Naive thymus-derived CD8-positive, alpha-beta T cell (primary cell): ENCODE data around the gene PELI1. TPM values are rescaled to one million over a fixed set of nuclear protein-coding genes. Genes with fewer than 3 reads are reported as not detected.

Source experiments
- ATAC-seq, 2 donors: fragments of 150-1000 bp; cut with Tn5 transposase in 1 of 2; sonication (Bioruptor Pico), chemical (Tn5 transposase) in 1 of 2; 1 replicate in 1 of 2; 2 replicates in 1 of 2; pipeline ENCODE4 v1.10.0; 2021; ENCODE audit warnings: mild to moderate bottlenecking in 2 of 2, moderate library complexity in 2 of 2
- POLR2A ChIA-PET: fragments of 350-600 bp; sonication (Branson Sonifier 250); formaldehyde crosslinking; loops from one replicate; lab custom pipeline; 2021; ENCODE audit warnings: antibody characterized with exemption; lab: Charles Lee
- DNase-seq, 10 donors: peaks; one replicate each; pipeline versions ENCODE4 v3.0.0 to v3.0.0-alpha.2; 2020 to 2022
- H3K27ac Mint-ChIP-seq, 10 donors: one replicate each; pipeline ENCODE4 v1.8.0; 2020 to 2022; ENCODE audit warnings: mild to moderate bottlenecking in 10 of 10, mixed read lengths in 10 of 10, moderate library complexity in 4 of 10, inconsistent platforms in 1 of 10
- H3K27me3 Mint-ChIP-seq, 5 donors: one replicate each; pipeline ENCODE4 v1.8.0; 2021 to 2022; ENCODE audit warnings: mixed read lengths in 5 of 5
- H3K36me3 Mint-ChIP-seq, 3 donors: one replicate each; pipeline ENCODE4 v1.8.0; 2020 to 2022; ENCODE audit warnings: mixed read lengths in 3 of 3, mild to moderate bottlenecking in 2 of 3, inconsistent platforms in 1 of 3
- H3K4me1 Mint-ChIP-seq, 4 donors: one replicate each; pipeline ENCODE4 v1.8.0; 2021 to 2022; ENCODE audit warnings: mixed read lengths in 4 of 4
- H3K4me3 Mint-ChIP-seq, 10 donors: one replicate each; pipeline ENCODE4 v1.8.0; 2020 to 2022; ENCODE audit warnings: mild to moderate bottlenecking in 10 of 10, mixed read lengths in 10 of 10, moderate library complexity in 6 of 10, inconsistent platforms in 1 of 10
- H3K9me3 Mint-ChIP-seq, 9 donors: one replicate each; pipeline ENCODE4 v1.8.0; 2020 to 2022; ENCODE audit warnings: mixed read lengths in 9 of 9, mild to moderate bottlenecking in 3 of 9, inconsistent platforms in 1 of 9, moderate library complexity in 1 of 9
- polyA plus RNA-seq, 3 donors: library from polyadenylated mRNA; unstranded; fragments of 300-500 nt; fragmentation: Illumina TruSeq; gene quantifications; one replicate each; pipeline ENCODE4 v1.2.3, GENCODE V29; 2021
- total RNA-seq, 8 experiments: library from RNA in 2 of 8; stranded (reverse) in 2 of 8; gene quantifications; one replicate each; pipeline ENCODE4 v1.2.3 and lab custom pipeline; 2021 to 2026

Gene PELI1, protein sequence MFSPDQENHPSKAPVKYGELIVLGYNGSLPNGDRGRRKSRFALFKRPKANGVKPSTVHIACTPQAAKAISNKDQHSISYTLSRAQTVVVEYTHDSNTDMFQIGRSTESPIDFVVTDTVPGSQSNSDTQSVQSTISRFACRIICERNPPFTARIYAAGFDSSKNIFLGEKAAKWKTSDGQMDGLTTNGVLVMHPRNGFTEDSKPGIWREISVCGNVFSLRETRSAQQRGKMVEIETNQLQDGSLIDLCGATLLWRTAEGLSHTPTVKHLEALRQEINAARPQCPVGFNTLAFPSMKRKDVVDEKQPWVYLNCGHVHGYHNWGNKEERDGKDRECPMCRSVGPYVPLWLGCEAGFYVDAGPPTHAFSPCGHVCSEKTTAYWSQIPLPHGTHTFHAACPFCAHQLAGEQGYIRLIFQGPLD
- total RNA-seq = 10 to 100 TPM; 26.9 to 27.8 TPM
- polyA plus RNA-seq = 1 to 10 TPM; 4.7 to 5.8 (median 5.3) TPM
- 69.4 to 199 (median 99.9) reads per million in 6 experiments for total RNA-seq (lab: John Stamatoyannopoulos, UW)

DNA sequence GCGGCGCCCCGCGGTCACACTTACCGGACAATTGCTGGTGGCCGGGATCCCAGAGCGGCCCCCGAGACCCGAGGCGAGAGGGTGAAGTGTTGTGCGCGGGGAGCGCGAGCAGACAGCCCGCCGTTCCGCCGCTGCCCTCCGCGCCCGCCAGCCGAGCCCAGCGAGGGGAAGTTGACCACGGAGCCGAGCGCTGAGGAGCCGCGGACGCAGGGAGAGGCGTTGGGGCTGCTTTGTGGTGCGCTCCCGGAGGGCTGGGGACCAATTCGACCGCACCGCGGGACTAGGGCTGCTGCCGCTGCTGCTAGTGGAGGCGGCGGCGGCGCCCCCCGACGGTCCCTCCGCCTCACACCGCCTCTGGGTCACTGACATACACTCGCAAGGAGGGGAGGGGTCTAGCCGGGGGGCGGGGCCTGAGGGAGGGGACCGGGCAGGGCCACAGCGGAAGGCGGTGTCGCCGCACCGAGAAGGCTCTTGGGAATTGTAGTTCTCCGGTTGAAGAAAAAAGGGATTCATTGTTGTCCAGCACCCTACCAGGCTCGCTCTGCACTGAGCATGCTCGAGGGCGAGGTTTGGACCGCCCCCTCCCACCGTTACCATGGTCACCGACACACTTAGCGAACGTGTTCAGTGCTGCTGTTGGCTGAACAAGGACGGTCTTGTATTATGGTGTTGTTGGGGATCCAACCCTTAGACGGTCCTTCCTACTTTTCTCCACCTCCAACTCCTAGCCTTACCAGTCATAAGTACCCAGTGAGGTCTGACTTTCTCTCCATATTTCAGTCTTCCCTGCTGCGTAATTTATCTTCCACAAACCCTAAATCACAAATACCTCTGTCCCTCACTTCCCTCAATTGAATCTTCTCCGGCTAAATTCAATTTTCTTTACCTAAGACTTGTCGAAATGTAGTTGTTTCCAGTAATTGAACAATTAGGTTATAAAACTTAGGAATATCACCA lies at the start of gene PELI1:
Gene PELI1 (minus strand): TSS at position 364 of the 957 bp plus-strand sequence. CDS start 36,110 bp downstream, outside the sequence.
- H3K4me1 Mint-ChIP-seq = peaks cover 12 to 31% (median 31%) of the 10 kb centered on the region in 4 donors
- ATAC-seq (peak; percentile 88 to 89), DNase-seq (peak; percentile 82 to 97 (median 90))
- peaks cover 0 to 5% (median 0%) of the 10 kb centered on the region in 3 donors for H3K36me3 Mint-ChIP-seq
- peak within 1 kb of the TSS; percentile 89 to 99 (median 96) for H3K4me3 Mint-ChIP-seq
- POLR2A ChIA-PET = interaction anchor here (0.5 to 2.9 kb wide), 5 partner anchors 10 to 309 kb away, joined by 3 to 22 read pairs (median 4); no protein-coding TSS in a partner anchor
- H3K9me3 Mint-ChIP-seq = no peaks in the 10 kb centered on the region
- H3K27ac Mint-ChIP-seq = peak within 1 kb of the TSS; percentile 93 to 98 (median 97)
- no peaks in the 10 kb centered on the region for H3K27me3 Mint-ChIP-seq

DNA sequence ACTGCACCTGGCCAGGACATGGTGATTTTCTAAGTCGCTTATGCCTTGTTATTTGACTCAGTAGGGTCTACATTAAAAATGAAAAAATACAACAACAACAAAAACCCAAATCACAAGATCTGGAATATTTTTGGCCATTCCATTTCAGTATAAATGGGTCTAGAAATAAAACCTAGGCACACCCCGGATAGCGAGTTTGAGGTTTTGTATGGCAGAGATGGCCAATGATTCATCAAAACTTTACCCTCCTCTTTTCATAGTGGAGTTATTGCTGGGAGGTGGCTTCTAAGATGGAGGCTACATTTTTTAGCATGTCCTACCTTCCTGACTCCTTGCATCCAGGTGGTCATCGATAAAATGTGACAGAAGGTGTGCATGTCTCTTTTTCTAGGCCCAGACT lies 49.3 kb upstream of the PELI1 start:
- H3K9me3 Mint-ChIP-seq = no peaks in the 10 kb centered on the region
- DNase-seq = no peak
- no peaks in the 10 kb centered on the region for H3K36me3 Mint-ChIP-seq
- H3K4me1 Mint-ChIP-seq = peaks cover 0 to 21% (median under 1%) of the 10 kb centered on the region in 4 donors
- H3K4me3 Mint-ChIP-seq = no peak overlapping the region
- ATAC-seq = no peak
- peaks cover 0 to 5% (median 0%) of the 10 kb centered on the region in 5 donors for H3K27me3 Mint-ChIP-seq
- H3K27ac Mint-ChIP-seq = no peak overlapping the region
- POLR2A ChIA-PET = no interaction called here

DNA sequence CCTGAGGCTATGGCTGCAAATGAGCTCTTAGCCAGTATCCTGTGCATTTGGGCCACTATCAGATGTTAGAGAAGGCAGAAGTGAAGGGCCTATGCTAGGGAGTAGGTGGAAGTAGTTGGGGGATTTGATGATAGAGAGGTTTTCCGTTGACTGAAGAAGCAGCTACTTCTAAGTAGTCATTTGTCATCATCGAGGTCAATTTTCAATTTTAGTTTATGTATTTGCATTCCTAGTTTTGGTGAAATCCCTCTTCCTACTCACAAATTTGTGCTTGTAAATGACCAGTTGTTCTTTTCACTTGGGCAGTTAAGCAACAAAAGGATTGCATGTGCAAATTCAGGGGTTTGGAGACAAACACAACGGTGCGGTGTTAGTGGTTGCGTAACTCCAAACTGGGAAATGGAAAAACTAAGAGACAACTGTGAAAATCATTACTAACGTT lies 48.5 kb upstream of the PELI1 start:
- POLR2A ChIA-PET = interaction anchor here (0.6 kb wide), 1 partner anchor 47 kb away, joined by 3 read pairs; no protein-coding TSS in a partner anchor
- no peak for ATAC-seq
- peaks cover 0 to 5% (median 0%) of the 10 kb centered on the region in 5 donors for H3K27me3 Mint-ChIP-seq
- H3K4me1 Mint-ChIP-seq = peaks cover 0 to 21% (median 2%) of the 10 kb centered on the region in 4 donors
- H3K27ac Mint-ChIP-seq = peak overlapping the region in 1 of 10 donors; percentile 39
- DNase-seq = no peak
- H3K4me3 Mint-ChIP-seq = no peak overlapping the region
- H3K9me3 Mint-ChIP-seq = no peaks in the 10 kb centered on the region
- H3K36me3 Mint-ChIP-seq = no peaks in the 10 kb centered on the region

DNA sequence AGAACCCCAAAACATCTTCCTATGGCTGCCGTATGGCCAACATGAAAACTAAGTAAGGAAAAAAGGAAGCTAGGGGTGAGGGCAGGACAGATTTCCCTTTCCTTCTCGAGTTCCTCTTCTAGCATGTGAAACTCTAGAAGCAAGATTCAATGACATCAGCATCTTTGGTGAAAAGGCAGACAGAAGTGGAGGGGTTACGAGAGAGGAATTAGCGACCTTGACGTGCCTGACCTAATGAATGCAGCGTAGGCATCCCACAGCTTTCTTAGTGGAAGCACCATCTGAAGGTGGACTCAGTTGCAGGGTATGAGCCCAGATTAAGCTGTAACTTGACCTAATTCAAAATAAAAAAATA lies 47.9 kb upstream of the PELI1 start:
- ATAC-seq = no peak
- Mint-ChIP-seq H3K27me3 (peaks cover 0 to 5% (median 0%) of the 10 kb centered on the region in 5 donors), H3K27ac (peak overlapping the region in 1 of 10 donors; percentile 39), H3K4me3 (no peak overlapping the region), H3K4me1 (peaks cover 0 to 21% (median 3%) of the 10 kb centered on the region in 4 donors), H3K9me3 (no peaks in the 10 kb centered on the region), H3K36me3 (no peaks in the 10 kb centered on the region)
- no peak for DNase-seq
- POLR2A ChIA-PET = interaction anchor here (0.6 kb wide), 1 partner anchor 47 kb away, joined by 3 read pairs; no protein-coding TSS in a partner anchor

DNA sequence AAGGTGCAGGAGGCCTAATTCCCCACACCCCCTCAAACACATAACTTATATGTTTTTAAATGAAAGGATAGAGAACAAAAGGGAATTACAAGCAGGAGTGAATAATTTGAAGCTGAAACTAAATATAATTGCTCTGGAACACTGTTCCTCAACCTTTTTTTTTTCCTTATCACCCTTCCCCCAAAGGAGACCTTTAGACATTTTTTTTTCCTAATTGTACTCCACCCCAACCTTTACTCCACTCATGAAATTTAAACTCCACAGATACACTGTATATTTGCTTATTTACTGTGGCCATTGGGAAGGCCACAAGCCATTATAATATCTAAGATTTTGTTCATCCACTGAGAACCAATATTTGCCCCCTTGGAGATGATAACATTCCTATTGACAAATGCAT lies 45.4 kb upstream of the PELI1 start:
- Mint-ChIP-seq H3K27ac (peak overlapping the region in 1 of 10 donors; percentile 61), H3K27me3 (peaks cover 0 to 5% (median 2%) of the 10 kb centered on the region in 5 donors), H3K9me3 (no peaks in the 10 kb centered on the region), H3K4me3 (no peak overlapping the region), H3K4me1 (peaks cover 0 to 28% (median 3%) of the 10 kb centered on the region in 4 donors), H3K36me3 (no peaks in the 10 kb centered on the region)
- POLR2A ChIA-PET = no interaction called here
- ATAC-seq (no peak), DNase-seq (no peak)

DNA sequence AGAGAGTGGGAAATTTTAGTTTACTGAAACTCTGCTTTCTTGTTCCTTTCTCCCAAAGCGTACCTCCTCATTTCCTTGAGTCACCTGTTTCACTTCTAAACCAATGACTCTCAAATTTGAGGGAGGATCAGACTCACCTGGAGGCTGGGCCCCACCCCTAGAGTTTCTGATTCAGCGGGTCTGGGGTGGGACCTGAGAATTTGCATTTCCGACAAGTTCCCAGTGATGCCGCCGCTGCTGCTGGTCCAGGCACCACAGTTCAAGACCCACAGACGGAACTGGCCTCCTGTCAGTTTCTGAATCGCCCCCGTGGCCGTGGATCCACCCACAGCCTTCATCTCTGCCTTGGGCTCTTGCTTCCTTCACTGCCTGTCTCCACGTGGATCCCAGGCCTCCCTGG lies 44.9 kb upstream of the PELI1 start:
- Mint-ChIP-seq H3K27ac (peak overlapping the region in 1 of 10 donors; percentile 61), H3K27me3 (peaks cover 0 to 5% (median 2%) of the 10 kb centered on the region in 5 donors), H3K36me3 (no peaks in the 10 kb centered on the region), H3K4me3 (no peak overlapping the region), H3K4me1 (peaks cover 0 to 28% (median 3%) of the 10 kb centered on the region in 4 donors), H3K9me3 (no peaks in the 10 kb centered on the region)
- ATAC-seq = no peak
- DNase-seq = no peak
- POLR2A ChIA-PET = no interaction called here

DNA sequence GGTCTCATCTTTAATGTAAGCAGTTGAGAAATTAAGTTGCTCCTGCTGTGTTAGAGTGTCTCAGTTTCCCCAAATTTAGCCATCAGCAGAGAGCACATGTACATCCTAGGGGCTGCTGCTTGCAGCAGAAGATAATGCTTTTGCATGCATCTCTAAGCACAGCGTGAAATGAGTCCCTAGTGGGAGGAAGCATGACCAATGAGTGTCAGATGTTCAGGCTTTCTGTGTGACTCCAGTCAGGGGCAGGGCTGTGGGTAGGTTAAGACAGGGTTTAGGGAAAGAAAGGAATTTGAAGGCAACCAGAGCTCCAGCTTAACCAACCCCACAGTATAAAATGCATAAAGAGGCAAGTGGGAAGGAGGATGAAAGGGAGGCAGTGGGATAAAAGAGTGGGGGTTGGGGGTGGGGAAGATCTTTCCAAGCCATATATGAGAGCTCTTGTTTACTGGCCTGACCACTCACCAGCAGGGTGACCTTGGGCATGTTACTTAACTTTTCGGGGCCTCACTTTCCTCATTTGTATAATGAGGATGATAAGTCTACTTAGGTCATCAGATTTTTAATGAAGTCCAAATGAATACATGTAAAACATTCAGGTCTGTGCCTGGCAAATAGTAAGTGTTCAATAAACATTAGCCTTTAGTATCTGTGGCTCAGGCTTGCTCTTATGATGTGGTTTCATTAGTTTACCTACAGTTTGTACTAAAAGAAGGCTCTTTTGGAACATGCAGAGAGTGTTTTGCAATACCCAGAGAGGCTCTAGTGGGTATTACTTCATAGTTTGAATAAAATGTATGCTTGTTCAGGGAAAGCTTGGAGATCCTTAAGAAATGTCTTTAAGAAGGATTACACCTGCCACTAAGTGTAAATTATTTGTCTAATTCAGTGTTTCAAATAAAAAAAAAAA lies 42.7 kb upstream of the PELI1 start:
- H3K27ac Mint-ChIP-seq = no peak overlapping the region
- H3K4me1 Mint-ChIP-seq = peaks cover 0 to 21% (median 3%) of the 10 kb centered on the region in 4 donors
- ATAC-seq (no peak), DNase-seq (no peak)
- H3K27me3 Mint-ChIP-seq = peaks cover 0 to 5% (median 0%) of the 10 kb centered on the region in 5 donors
- H3K36me3 Mint-ChIP-seq = no peaks in the 10 kb centered on the region
- POLR2A ChIA-PET = no interaction called here
- H3K9me3 Mint-ChIP-seq = no peaks in the 10 kb centered on the region
- H3K4me3 Mint-ChIP-seq = no peak overlapping the region

DNA sequence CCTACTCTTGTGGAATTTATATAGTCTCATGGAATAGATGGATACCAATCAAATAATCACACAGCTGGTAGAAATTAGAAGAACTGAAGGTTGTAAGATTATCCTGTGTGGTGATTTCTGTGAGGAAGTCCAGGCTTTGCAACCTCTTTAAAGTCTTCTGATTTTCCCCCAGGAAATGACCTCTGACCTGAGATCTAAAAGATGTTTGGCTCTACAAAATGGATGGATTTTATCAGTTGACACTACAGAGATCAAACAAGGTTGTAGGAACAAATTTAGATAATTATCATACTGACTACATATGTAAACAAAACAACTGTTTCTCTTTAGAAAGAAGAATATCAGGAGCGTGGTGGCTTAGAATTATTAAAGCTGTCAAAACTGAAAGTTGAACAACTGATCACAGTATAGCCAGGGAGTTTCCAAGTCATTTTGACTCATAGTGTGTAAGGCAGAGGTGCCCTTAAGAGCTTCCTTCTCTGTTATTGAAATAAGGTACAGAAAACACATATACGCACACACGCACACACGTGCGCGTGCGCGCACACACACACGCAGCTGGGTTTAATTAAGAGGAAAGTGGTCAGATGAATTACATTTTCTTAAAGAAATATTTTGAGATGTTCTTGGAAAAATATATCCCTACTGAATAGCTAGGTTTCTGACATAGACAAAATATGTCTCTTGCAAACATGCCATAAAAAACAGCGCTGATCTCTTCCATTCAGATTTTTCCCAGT lies 35.5 kb upstream of the PELI1 start:
- Mint-ChIP-seq H3K27ac (no peak overlapping the region), H3K4me3 (no peak overlapping the region), H3K4me1 (peaks cover 0 to 7% (median 0%) of the 10 kb centered on the region in 4 donors), H3K36me3 (no peaks in the 10 kb centered on the region), H3K27me3 (peaks cover 0 to 4% (median 0%) of the 10 kb centered on the region in 5 donors), H3K9me3 (no peaks in the 10 kb centered on the region)
- DNase-seq = no peak
- POLR2A ChIA-PET = no interaction called here
- ATAC-seq = no peak

DNA sequence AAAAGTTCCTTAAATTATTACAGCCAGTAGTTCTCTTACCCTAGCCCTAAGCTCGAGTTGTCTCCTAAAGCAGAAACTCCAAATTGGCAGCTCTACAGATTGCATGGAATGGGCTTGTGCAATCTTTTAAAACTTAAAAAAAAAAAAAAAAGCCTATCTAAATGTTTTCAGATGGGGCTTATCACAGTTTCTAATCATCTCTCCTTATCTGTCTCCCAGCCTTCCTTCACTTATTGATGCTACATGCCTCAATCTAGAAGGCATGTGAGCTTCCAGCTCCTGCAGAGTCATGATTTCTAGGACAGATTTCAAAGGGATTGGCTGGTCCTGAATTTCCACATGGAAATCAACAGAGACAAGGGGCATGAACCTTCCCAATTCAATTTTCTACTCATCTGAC lies 33.1 kb upstream of the PELI1 start:
- Mint-ChIP-seq H3K27ac (no peak overlapping the region), H3K9me3 (no peaks in the 10 kb centered on the region), H3K36me3 (no peaks in the 10 kb centered on the region), H3K27me3 (peaks cover 0 to 4% (median 0%) of the 10 kb centered on the region in 5 donors), H3K4me1 (peaks cover 0 to 7% (median 0%) of the 10 kb centered on the region in 4 donors), H3K4me3 (no peak overlapping the region)
- ATAC-seq (no peak), DNase-seq (no peak)
- POLR2A ChIA-PET = no interaction called here

DNA sequence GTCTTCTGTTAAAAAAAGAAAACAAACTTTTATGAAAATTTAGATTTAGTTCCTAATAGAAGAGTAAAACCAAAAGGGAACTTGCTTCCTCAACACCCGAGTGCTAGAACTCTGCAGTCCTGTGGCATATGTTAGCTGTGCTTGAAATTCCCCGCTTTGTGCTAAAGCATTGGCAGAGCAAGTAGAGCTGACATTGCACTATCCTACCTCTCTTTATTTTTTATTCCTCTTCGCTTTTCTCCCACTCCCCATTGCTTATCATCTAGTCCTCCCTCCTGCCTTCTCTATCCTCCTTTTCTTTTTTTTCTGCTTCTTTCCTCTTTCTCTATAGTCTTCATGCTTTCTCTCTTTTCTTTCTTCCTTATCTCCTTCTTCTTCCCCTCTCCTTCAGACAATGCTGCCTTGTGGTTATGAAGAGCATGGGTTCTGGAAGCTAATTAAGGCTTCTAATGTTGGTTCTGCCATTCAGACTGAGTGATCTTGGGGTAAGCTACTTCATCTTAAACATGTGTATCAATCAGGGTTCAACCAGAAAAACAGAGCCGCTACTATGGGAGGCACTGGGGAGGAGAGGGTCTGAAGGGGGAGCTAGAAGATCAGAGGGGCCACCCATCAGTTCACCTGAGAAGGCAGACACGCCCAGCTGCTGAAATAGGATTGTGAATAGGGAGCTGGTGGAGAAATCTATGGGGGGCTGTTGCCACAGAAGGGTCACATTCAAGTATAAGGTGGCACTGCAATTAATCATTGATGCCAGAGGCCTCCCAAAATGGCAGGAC lies 31.4 kb upstream of the PELI1 start:
- POLR2A ChIA-PET = no interaction called here
- peaks cover 0 to 7% (median 0%) of the 10 kb centered on the region in 4 donors for H3K4me1 Mint-ChIP-seq
- H3K36me3 Mint-ChIP-seq = no peaks in the 10 kb centered on the region
- no peak overlapping the region for H3K4me3 Mint-ChIP-seq
- H3K27ac Mint-ChIP-seq = no peak overlapping the region
- DNase-seq (no peak), ATAC-seq (no peak)
- H3K9me3 Mint-ChIP-seq = no peaks in the 10 kb centered on the region
- H3K27me3 Mint-ChIP-seq = peaks cover 0 to 4% (median 0%) of the 10 kb centered on the region in 5 donors
